ENCODE measurements around the gene NAIF1.
A peak's percentile ranks its signal among the peaks of the same experiment; 100 is the strongest.

The NAIF1 gene

DNA sequence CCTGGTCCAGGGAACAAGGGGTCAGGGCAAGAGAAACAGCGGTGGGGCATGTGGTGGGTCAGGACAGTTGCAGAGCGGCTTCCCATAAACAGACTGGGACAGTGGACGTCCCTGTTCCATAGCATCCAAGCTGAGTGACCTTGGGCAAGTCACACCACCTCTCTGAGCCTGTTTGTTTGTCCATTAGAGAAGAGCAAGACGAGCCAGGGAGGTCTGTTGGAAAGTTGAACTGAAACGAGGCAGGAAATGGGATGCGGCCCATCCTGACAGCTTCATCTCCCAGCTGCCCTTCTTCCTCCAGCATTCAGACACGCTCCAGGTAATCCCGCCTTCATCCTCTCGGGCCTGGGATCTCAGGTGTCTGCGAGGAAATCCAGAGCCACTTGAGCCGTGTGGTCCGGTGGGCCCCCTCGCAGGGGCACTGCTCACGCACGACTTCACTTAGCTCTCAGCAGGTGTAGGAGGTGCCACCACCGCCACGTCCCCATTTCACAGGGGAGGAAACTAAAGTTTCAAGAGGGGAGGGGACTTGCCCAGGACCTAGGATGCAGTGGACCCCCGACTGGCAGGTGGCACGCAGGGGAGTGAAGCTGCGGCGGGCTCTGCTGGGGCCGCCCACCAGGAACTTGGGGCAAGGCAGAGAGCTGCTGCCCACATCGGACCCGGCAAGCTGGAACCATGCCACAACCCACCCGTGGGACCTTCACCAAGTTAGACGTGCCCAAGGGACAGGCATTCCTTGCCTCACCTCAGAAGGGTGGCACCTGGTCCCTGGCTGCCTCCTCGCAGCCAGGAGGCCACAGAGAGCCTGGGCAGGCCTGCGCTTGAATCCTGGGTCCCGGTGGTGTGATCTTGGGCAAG lies 47.4 kb upstream of the NAIF1 start:
- TF ChIP-seq YY1 (IDR thresholded peaks at IDR 0.05; ENCODE audit: low read depth) (no peak), TEAD4 (IDR thresholded peaks at IDR 0.05) (no peak)

DNA sequence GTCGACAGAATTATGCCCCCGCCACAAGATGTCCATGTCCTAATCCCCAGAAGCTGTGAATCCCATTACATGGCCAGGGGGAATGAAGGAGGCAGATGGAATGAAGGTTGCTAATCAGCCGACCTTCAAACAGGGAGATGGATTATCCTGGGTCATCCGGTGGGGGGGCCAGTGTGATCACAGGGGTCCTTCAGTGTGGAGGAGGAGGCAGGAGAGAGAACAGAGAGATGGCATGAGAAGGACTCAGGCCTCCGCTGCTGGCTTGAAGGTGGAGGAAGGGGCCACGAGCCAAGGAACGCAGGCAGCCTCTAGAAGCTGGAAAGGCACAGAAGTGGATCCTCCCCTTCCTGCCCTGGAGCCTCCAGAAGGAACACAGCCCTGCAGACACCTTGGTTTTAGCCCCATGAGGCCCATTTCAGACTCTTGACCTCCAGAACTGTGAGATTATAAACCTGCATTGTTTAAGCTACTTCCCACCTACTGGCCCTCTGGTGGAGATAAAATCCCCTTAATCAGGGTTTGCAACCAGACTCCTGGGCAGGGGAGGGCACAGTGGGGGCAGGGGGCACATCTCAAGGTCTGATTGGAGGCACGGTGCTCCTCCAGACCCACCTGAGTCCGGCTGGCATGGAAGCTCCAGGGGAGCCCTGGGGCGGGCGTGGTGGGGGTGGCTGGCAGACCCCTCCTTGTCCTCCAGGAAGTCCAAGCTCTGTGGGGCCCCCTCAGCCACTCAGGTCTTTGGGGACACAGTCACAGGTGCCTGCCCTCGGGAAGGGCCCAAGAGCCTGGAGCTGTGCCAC lies 46.6 kb upstream of the NAIF1 start:
- TF ChIP-seq, protein P1, sequence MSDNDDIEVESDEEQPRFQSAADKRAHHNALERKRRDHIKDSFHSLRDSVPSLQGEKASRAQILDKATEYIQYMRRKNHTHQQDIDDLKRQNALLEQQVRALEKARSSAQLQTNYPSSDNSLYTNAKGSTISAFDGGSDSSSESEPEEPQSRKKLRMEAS (IDR thresholded peaks at IDR 0.05), result no peak
- TF ChIP-seq, protein P2, sequence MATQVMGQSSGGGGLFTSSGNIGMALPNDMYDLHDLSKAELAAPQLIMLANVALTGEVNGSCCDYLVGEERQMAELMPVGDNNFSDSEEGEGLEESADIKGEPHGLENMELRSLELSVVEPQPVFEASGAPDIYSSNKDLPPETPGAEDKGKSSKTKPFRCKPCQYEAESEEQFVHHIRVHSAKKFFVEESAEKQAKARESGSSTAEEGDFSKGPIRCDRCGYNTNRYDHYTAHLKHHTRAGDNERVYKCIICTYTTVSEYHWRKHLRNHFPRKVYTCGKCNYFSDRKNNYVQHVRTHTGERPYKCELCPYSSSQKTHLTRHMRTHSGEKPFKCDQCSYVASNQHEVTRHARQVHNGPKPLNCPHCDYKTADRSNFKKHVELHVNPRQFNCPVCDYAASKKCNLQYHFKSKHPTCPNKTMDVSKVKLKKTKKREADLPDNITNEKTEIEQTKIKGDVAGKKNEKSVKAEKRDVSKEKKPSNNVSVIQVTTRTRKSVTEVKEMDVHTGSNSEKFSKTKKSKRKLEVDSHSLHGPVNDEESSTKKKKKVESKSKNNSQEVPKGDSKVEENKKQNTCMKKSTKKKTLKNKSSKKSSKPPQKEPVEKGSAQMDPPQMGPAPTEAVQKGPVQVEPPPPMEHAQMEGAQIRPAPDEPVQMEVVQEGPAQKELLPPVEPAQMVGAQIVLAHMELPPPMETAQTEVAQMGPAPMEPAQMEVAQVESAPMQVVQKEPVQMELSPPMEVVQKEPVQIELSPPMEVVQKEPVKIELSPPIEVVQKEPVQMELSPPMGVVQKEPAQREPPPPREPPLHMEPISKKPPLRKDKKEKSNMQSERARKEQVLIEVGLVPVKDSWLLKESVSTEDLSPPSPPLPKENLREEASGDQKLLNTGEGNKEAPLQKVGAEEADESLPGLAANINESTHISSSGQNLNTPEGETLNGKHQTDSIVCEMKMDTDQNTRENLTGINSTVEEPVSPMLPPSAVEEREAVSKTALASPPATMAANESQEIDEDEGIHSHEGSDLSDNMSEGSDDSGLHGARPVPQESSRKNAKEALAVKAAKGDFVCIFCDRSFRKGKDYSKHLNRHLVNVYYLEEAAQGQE (IDR thresholded peaks at IDR 0.05; ENCODE audit: low read depth), result no peak
- TF ChIP-seq FOXM1 (IDR thresholded peaks at IDR 0.05; ENCODE audit: borderline replicate concordance, low read depth), result no peak
- no peak for TF ChIP-seq ZBTB7A (IDR thresholded peaks at IDR 0.05; ENCODE audit: low read depth)
- TF ChIP-seq CEBPB (IDR thresholded peaks at IDR 0.05), result no peak
- TF ChIP-seq NFIC (IDR thresholded peaks at IDR 0.05), result no peak
- TF ChIP-seq RAD21 (IDR thresholded peaks at IDR 0.05; ENCODE audit: low read depth), result no peak
- TF ChIP-seq EGR1 (IDR thresholded peaks at IDR 0.05), result no peak
- TF ChIP-seq CREB1 (IDR thresholded peaks at IDR 0.05; ENCODE audit: low read depth), result no peak
- no peak for TF ChIP-seq TAF1 (IDR thresholded peaks at IDR 0.05; ENCODE audit: low read depth)
- no peak for TF ChIP-seq YY1 (IDR thresholded peaks at IDR 0.05; ENCODE audit: low read depth)
- TF ChIP-seq, protein P3, sequence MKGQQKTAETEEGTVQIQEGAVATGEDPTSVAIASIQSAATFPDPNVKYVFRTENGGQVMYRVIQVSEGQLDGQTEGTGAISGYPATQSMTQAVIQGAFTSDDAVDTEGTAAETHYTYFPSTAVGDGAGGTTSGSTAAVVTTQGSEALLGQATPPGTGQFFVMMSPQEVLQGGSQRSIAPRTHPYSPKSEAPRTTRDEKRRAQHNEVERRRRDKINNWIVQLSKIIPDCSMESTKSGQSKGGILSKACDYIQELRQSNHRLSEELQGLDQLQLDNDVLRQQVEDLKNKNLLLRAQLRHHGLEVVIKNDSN (IDR thresholded peaks at IDR 0.05), result no peak
- TF ChIP-seq TEAD4 (IDR thresholded peaks at IDR 0.05), result no peak
- no peak for TF ChIP-seq EP300 (IDR thresholded peaks at IDR 0.05; ENCODE audit: borderline replicate concordance)
- TF ChIP-seq TCF12 (IDR thresholded peaks at IDR 0.05; ENCODE audit: low read depth), result no peak

DNA sequence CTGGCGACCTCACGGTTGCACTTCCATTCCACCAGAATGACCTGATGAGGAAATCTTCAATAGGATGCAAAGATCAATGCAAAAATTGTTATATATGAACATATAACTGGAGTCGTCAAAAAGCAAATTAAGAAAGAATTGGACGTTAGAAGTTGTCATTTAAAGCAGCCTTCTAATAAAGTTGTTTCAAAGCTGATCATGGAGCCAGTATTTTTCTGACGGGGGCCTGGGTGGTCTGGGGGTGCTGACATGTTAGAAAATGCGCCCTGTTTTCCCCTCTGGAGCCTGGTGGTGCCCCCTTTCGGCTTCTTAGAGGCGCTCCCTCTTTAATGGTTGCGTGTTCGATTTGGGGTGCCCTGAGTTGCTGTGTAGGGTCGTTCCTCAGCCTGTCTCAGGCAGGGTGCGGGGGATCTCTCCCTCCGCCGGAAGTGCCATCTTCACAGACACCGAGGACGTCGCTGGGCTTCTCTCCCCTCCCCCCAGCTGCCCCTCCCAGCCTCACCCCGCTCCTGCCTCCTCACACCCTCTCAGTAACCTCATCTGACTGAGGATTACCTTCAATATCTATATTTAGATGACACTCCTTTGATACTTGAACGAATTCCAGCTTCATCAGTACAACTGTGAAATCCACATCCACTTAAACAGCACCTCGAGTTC lies 42.1 kb upstream of the NAIF1 start:
- no peak for TF ChIP-seq CREB1 (IDR thresholded peaks at IDR 0.05; ENCODE audit: low read depth)
- TF ChIP-seq EP300 (IDR thresholded peaks at IDR 0.05; ENCODE audit: borderline replicate concordance), result no peak

DNA sequence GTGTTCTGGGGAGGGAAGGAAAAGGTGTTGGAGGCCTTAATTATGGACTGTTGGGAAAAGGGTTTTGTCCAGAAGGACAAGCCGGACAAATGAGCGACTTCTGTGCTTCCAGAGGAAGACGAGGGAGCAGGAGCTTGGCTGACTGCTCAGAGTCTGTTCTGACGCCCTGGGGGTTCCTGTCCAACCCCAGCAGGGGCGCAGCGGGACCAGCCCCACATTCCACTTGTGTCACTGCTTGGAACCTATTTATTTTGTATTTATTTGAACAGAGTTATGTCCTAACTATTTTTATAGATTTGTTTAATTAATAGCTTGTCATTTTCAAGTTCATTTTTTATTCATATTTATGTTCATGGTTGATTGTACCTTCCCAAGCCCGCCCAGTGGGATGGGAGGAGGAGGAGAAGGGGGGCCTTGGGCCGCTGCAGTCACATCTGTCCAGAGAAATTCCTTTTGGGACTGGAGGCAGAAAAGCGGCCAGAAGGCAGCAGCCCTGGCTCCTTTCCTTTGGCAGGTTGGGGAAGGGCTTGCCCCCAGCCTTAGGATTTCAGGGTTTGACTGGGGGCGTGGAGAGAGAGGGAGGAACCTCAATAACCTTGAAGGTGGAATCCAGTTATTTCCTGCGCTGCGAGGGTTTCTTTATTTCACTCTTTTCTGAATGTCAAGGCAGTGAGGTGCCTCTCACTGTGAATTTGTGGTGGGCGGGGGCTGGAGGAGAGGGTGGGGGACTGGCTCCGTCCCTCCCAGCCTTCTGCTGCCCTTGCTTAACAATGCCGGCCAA lies 41.3 kb upstream of the NAIF1 start:
- TF ChIP-seq EP300 (IDR thresholded peaks at IDR 0.05; ENCODE audit: borderline replicate concordance), result no peak
- no peak for TF ChIP-seq TCF12 (IDR thresholded peaks at IDR 0.05; ENCODE audit: low read depth)
- TF ChIP-seq FOXM1 (IDR thresholded peaks at IDR 0.05; ENCODE audit: borderline replicate concordance, low read depth), result no peak
- TF ChIP-seq RAD21 (IDR thresholded peaks at IDR 0.05; ENCODE audit: low read depth), result no peak
- TF ChIP-seq TAF1 (IDR thresholded peaks at IDR 0.05; ENCODE audit: low read depth), result no peak
- no peak for TF ChIP-seq EGR1 (IDR thresholded peaks at IDR 0.05)
- TF ChIP-seq TEAD4 (IDR thresholded peaks at IDR 0.05), result no peak
- no peak for TF ChIP-seq YY1 (IDR thresholded peaks at IDR 0.05; ENCODE audit: low read depth)
- TF ChIP-seq CREB1 (IDR thresholded peaks at IDR 0.05; ENCODE audit: low read depth), result no peak
- TF ChIP-seq ZBTB7A (IDR thresholded peaks at IDR 0.05; ENCODE audit: low read depth), result no peak
- TF ChIP-seq, protein P1 (IDR thresholded peaks at IDR 0.05), result no peak
- no peak for TF ChIP-seq CEBPB (IDR thresholded peaks at IDR 0.05)

DNA sequence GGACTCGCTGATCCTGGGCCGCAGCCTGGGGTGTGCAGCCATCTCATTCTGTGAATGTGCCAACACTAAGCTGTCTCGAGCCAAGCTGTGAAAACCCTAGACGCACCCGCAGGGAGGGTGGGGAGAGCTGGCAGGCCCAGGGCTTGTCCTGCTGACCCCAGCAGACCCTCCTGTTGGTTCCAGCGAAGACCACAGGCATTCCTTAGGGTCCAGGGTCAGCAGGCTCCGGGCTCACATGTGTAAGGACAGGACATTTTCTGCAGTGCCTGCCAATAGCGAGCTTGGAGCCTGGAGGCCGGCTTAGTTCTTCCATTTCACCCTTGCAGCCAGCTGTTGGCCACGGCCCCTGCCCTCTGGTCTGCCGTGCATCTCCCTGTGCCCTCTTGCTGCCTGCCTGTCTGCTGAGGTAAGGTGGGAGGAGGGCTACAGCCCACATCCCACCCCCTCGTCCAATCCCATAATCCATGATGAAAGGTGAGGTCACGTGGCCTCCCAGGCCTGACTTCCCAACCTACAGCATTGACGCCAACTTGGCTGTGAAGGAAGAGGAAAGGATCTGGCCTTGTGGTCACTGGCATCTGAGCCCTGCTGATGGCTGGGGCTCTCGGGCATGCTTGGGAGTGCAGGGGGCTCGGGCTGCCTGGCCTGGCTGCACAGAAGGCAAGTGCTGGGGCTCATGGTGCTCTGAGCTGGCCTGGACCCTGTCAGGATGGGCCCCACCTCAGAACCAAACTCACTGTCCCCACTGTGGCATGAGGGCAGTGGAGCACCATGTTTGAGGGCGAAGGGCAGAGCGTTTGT lies 40.5 kb upstream of the NAIF1 start:
- TF ChIP-seq EP300 (IDR thresholded peaks at IDR 0.05; ENCODE audit: borderline replicate concordance), result no peak
- TF ChIP-seq, protein P3 (IDR thresholded peaks at IDR 0.05), result 0 out of 2 replicates have a peak, but pooled peaks have one; percentile 12

DNA sequence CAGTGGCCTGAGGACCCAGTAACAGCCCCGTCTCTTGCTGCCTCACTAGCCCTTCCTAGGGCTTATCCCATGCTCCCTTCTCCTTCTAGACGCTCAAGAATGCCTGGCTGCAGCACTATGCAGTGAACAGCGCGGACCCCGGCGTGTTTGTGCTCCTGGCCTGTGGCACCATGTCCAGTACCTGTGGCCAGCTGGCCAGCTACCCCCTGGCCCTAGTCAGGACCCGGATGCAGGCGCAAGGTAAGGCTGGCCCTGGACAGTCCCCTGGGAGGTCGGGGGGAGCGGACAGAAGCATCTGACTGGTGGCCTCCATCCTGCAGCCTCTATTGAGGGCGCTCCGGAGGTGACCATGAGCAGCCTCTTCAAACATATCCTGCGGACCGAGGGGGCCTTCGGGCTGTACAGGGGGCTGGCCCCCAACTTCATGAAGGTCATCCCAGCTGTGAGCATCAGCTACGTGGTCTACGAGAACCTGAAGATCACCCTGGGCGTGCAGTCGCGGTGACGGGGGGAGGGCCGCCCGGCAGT lies 39.9 kb upstream of the NAIF1 start:
- TF ChIP-seq TCF12 (IDR thresholded peaks at IDR 0.05; ENCODE audit: low read depth), result no peak
- no peak for TF ChIP-seq TAF1 (IDR thresholded peaks at IDR 0.05; ENCODE audit: low read depth)
- TF ChIP-seq ZBTB7A (IDR thresholded peaks at IDR 0.05; ENCODE audit: low read depth), result no peak
- TF ChIP-seq NFIC (IDR thresholded peaks at IDR 0.05), result no peak
- TF ChIP-seq, protein P3 (IDR thresholded peaks at IDR 0.05), result no peak
- no peak for TF ChIP-seq CEBPB (IDR thresholded peaks at IDR 0.05)
- no peak for TF ChIP-seq YY1 (IDR thresholded peaks at IDR 0.05; ENCODE audit: low read depth)
- TF ChIP-seq FOXM1 (IDR thresholded peaks at IDR 0.05; ENCODE audit: borderline replicate concordance, low read depth), result no peak
- TF ChIP-seq, protein P2 (IDR thresholded peaks at IDR 0.05; ENCODE audit: low read depth), result no peak
- no peak for TF ChIP-seq EGR1 (IDR thresholded peaks at IDR 0.05)
- no peak for TF ChIP-seq EP300 (IDR thresholded peaks at IDR 0.05; ENCODE audit: borderline replicate concordance)
- no peak for TF ChIP-seq CREB1 (IDR thresholded peaks at IDR 0.05; ENCODE audit: low read depth)
- TF ChIP-seq TEAD4 (IDR thresholded peaks at IDR 0.05), result no peak
- no peak for TF ChIP-seq RAD21 (IDR thresholded peaks at IDR 0.05; ENCODE audit: low read depth)
- TF ChIP-seq, protein P1 (IDR thresholded peaks at IDR 0.05), result no peak

Measured in Ishikawa (cell line).